Tibial nerve (tissue), 4 donors: ENCODE data around the gene CRISPLD2.

Experiments used
- EP300 ChIP-seq, 2 donors: sonication (generic); formaldehyde crosslinking; IDR thresholded peaks; one replicate each; pipeline ENCODE4 v1.6.1; 2017; ENCODE audit warnings: antibody characterized with exemption in 2 of 2, mild to moderate bottlenecking in 1 of 2
- TF ChIP-seq, protein P1 (sequence below), 5 experiments: fragments of 200-600 bp in 3 of 5; fragments of 450-650 bp in 2 of 5; sonication (generic) in 3 of 5; IDR thresholded peaks; one replicate each; pipeline ENCODE4 v1.5.1; 2016 to 2019; ENCODE audit warnings: antibody characterized with exemption in 5 of 5, mild to moderate bottlenecking in 3 of 5, moderate library complexity in 2 of 5

DNA sequence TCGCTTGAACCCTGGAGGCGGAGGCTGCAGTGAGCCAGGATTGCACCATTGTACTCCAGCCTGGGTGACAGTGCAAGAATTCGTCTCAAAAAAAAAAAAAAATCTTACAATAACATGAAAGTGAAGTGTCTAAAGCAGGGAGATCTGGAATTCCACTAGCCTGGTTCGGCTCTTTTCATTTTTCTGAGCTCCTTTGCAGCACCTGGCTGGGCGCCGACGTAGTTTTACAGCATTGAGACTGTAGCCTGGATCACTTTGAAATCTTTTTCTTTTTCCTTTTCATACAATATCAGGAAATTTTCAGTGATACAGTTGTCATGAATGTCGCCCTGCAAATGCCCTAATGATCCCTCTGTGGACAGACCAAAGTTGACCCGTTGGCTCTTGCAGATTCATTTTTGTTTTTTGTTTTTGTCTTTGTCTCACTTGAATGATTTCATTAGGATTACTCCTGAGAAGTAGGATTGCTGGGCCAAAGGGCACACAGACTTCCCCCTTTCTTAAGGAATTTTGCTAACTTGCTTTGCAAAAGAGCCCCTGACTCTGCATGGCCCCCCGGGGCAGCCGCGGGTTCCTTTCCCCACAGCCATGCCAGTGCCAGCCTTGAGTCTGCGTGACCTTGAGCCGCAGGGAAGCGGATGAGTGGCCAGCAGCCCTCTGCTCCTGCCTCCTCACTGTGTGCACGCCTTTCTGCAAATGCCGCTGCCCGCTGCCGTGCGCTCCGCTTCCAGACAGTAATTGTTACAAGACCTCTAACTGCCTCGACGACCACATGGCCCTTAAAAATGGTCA lies 28.0 kb downstream of the CRISPLD2 start:
- TF ChIP-seq, protein P1, sequence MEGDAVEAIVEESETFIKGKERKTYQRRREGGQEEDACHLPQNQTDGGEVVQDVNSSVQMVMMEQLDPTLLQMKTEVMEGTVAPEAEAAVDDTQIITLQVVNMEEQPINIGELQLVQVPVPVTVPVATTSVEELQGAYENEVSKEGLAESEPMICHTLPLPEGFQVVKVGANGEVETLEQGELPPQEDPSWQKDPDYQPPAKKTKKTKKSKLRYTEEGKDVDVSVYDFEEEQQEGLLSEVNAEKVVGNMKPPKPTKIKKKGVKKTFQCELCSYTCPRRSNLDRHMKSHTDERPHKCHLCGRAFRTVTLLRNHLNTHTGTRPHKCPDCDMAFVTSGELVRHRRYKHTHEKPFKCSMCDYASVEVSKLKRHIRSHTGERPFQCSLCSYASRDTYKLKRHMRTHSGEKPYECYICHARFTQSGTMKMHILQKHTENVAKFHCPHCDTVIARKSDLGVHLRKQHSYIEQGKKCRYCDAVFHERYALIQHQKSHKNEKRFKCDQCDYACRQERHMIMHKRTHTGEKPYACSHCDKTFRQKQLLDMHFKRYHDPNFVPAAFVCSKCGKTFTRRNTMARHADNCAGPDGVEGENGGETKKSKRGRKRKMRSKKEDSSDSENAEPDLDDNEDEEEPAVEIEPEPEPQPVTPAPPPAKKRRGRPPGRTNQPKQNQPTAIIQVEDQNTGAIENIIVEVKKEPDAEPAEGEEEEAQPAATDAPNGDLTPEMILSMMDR (IDR thresholded peaks at IDR 0.05) = no peak
- peak in 1 of 2 donors; percentile 27 for TF ChIP-seq EP300 (IDR thresholded peaks at IDR 0.05)
